Measurements from ENCODE around the gene ADSS1.

ADSS1 gene

GRCh38 chr14:104702673-104703072, 21.4 kb upstream of the ADSS1 start:
- ChIA-PET POLR2A (no interaction called here), CTCF (interaction anchor here (1.1 kb wide), 1 partner anchor 21 kb away, joined by 3 read pairs; no protein-coding TSS in a partner anchor)
- no peak for DNase-seq (ENCODE audit: extremely low spot score)
- TF ChIP-seq, protein P1, sequence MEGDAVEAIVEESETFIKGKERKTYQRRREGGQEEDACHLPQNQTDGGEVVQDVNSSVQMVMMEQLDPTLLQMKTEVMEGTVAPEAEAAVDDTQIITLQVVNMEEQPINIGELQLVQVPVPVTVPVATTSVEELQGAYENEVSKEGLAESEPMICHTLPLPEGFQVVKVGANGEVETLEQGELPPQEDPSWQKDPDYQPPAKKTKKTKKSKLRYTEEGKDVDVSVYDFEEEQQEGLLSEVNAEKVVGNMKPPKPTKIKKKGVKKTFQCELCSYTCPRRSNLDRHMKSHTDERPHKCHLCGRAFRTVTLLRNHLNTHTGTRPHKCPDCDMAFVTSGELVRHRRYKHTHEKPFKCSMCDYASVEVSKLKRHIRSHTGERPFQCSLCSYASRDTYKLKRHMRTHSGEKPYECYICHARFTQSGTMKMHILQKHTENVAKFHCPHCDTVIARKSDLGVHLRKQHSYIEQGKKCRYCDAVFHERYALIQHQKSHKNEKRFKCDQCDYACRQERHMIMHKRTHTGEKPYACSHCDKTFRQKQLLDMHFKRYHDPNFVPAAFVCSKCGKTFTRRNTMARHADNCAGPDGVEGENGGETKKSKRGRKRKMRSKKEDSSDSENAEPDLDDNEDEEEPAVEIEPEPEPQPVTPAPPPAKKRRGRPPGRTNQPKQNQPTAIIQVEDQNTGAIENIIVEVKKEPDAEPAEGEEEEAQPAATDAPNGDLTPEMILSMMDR (IDR thresholded peaks at IDR 0.05; ENCODE audit: control extremely low read depth, extremely low read depth, low read depth, missing control alignments), result no peak

- TF ChIP-seq, protein P1 (IDR thresholded peaks at IDR 0.05; ENCODE audit: control extremely low read depth, extremely low read depth, low read depth, missing control alignments), result no peak
- CTCF ChIA-PET, result interaction anchor here (0.8 to 1.0 kb wide), 2 partner anchors 22 to 45 kb away, joined by 3 to 4 read pairs; no protein-coding TSS in a partner anchor
- DNase-seq (ENCODE audit: extremely low spot score), result no peak
- POLR2A ChIA-PET, result no interaction called here
Measured at GRCh38 chr14:104703269-104703668, 20.8 kb upstream of the ADSS1 start.

DNA sequence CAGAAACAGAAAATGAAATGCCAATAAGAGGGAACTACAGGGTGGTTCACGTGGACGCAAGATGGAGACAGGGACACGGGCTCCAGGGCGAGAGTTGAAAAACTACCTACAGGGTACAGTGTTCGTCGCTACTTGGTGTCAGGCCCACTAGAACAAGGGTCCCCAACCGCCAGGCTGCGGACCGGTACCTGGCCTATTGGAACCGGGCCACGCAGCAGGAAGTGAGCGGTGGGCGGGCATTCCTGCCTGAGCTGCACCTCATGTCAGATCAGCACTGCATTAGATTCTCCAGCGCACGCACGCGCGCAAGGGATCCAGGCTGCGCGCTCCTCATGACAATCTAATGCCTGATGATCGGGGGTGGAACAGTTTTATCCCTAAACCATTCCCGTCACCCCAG, 19.8 kb upstream of the ADSS1 start:
- ChIA-PET POLR2A (no interaction called here), CTCF (interaction anchor here (0.8 kb wide), 1 partner anchor 46 kb away, joined by 4 read pairs; no protein-coding TSS in a partner anchor)
- no peak for DNase-seq (ENCODE audit: extremely low spot score)
- TF ChIP-seq, protein P1 (IDR thresholded peaks at IDR 0.05; ENCODE audit: control extremely low read depth, extremely low read depth, low read depth, missing control alignments), result no peak

DNA sequence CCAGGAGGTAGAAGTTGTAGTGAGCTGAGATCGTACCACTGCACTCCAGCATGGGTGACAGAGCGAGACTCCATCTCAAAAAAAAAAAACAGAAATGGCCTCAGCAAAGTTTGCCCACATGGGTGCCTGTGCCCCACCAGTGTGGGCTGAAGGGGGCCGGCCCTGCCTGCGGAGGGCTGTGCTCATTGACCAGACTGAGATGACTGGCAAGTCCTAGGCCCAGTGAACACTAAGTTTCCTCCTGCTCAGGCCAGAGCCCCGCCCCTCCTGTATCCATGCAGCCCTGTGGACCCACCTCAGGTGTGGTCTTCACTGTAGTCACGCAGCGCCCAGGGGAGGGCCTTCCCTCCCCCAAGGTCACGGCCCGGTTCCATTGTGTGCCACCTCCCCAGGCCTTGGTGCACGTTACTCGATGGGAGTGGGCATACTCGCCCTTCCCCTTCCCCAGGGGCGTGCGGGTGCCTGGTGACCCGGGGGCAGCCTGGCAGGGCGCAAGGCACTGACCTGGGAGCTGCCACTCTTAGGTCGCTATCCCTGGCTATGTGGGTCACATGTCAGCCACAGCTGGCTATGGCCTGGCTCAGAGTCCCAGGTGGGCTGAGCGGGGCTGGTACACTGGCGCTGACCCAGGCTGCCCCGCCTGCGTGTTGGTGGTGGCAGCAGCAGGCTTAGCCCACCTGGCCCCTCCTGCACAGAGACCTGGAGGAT, 18.5 kb upstream of the ADSS1 start:
- TF ChIP-seq, protein P1 (IDR thresholded peaks at IDR 0.05; ENCODE audit: control extremely low read depth, extremely low read depth, low read depth, missing control alignments), result no peak

GRCh38 chr14:104706733-104707607, 17.1 kb upstream of the ADSS1 start:
- DNase-seq (ENCODE audit: extremely low spot score), result no peak
- POLR2A ChIA-PET, result no interaction called here
- TF ChIP-seq, protein P1 (IDR thresholded peaks at IDR 0.05; ENCODE audit: control extremely low read depth, extremely low read depth, low read depth, missing control alignments), result no peak
- CTCF ChIA-PET, result interaction anchor here (1.2 to 4.7 kb wide), 5 partner anchors 13 to 56 kb away, joined by 3 to 24 read pairs (median 5); partner anchors contain the start of gene ADSS1

More for the DNA sequence above, 18.5 kb upstream of the ADSS1 start:
- no peak for DNase-seq (ENCODE audit: extremely low spot score)
- ChIA-PET CTCF (interaction anchor here (1.2 to 4.7 kb wide), 3 partner anchors 13 to 28 kb away, joined by 3 to 24 read pairs (median 5); partner anchors contain the start of gene ADSS1), POLR2A (no interaction called here)

Measured in GM10248 (cell line).